HG03571 (cell line): ENCODE results near the gene RBM38.
A peak's percentile ranks its signal among the peaks of the same experiment; 100 is the strongest.

Source experiments
- ATAC-seq: cut with Tn5 transposase; IDR thresholded peaks from one replicate; pipeline ENCODE4 v1.9.1; 2021; ENCODE audit not compliant: unreplicated experiment

RBM38 gene

DNA sequence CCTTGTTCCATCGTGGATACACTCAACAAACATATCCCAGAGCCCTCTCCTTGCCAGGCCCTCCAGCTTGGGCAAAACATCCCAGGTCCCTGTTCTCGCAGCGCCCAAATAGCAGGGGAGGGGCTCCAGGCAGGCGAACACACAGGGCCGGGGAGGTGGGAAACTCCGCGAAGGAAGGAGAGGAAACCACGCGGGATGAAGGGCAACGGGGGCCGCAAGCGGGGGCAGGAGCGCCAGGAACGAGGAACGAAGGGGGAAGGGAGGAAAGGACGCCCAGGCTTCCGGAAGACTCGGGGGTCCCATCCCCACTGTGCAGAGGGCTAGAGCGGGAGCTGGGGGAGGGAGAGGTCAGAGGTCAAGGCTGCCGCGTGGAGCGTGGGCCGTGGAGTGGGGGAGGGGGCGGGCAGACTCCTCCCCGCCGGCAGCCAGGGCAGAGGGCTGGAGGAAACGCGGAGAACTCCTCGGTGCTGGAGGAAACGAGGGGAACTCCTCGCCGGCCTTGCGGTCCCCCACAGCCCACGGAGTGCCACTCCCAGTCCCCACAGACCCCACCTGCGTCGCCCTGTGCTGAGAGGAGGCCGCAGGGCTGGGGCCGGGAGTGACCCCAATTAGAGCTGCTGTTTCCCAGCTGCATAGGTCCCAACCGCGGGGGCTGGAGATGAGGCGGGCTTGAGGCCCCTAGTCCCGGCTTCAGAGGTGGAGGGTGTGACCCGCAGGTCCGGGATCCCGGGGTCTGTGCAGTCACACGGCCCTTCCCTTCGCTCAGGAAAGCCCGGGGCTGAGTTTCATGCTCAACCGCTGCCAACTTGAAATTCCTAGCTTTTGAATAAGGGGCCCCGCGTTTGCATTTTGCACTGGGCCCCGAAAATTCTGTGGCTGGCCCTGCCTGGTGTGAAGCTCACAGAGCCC lies 1.2 kb upstream of the RBM38 start:
- ATAC-seq = no peak

- ATAC-seq = peak; percentile 4
Measured at GRCh38 chr20:57391439-57392301, 474 bp downstream of the RBM38 start.

DNA sequence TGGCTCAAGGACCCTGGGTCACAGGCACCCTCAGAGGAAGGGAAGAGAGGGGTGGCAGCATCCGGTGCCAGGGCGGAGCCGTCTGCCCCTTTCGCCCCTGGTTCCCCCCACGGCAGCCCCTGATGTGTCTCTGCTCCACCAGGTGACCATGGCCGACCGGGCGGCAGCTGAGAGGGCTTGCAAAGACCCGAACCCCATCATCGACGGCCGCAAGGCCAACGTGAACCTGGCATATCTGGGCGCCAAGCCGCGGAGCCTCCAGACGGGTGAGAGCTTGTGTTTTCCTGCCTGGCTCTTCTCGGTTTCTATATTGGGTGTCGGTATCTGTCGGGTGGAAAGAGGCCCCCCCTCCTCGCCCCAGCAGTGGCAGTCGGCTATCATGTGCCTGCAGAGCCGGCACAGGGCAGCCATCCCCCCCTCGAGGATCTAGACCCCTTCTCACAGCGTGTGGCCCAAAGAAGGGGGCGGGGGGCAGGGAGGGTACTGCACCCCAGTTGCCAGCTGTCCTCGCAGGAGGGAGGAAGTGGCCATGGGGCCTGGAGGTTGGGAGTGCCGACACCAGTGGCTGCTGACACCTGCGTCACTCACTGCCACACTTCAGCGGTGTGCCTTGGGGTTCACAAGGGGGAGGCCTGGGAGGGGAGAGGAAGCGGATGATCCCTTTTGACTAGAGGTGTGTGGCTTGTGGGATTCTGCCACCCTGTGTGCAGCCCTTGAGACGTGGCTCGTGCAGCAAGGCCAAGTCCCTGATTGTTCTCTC lies 1.5 kb downstream of the RBM38 start:
- ATAC-seq = no peak

GRCh38 chr20:57393321-57394120 lies 2.3 kb downstream of the RBM38 start:
- no peak for ATAC-seq

DNA sequence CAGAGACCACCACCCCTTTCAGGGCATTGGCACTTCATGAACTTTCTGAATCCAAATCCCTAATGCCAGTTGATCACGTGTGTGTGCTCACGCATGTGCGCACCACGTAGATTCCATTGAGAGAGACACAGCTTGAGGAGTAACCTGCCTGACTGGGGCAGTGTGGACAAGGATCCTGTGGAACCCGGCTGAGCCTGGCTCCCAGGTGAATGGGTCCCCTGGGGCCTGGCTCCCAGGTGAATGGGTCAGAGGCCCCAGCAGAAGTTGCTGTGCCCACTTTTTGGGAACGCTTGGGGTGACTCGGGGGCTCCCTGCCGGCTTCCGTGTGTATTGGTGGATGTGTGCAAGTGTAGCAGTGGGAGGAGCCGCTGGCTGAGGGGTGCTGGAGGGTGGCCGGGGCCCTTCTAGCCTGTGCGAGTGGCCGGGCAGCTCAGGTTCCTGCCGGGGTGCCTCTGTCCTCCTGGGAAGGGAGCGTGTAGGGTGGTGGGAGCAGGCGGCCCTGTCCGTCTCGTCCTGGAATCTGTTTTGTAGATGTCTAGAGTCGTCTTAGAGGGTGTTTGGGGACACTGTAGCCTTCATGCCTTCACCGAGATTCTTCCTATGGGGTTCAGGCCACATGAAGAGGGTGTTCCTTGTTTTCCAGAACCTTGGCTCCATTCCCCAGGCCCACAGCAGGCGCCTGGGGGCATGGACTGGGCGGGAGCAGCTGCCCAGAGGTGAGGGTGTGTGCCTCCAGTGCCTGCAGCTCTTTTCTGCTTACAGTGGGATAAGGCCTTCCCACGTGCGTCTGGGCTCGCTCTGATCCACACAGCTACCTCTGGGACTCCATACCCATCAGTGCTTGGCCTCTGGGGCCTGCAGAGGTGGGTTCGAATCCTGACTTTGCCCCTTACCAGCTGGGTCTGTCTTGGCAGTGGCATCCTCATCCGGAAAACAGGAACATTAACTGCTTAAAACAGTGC lies 3.2 kb downstream of the RBM38 start:
- no peak for ATAC-seq

DNA sequence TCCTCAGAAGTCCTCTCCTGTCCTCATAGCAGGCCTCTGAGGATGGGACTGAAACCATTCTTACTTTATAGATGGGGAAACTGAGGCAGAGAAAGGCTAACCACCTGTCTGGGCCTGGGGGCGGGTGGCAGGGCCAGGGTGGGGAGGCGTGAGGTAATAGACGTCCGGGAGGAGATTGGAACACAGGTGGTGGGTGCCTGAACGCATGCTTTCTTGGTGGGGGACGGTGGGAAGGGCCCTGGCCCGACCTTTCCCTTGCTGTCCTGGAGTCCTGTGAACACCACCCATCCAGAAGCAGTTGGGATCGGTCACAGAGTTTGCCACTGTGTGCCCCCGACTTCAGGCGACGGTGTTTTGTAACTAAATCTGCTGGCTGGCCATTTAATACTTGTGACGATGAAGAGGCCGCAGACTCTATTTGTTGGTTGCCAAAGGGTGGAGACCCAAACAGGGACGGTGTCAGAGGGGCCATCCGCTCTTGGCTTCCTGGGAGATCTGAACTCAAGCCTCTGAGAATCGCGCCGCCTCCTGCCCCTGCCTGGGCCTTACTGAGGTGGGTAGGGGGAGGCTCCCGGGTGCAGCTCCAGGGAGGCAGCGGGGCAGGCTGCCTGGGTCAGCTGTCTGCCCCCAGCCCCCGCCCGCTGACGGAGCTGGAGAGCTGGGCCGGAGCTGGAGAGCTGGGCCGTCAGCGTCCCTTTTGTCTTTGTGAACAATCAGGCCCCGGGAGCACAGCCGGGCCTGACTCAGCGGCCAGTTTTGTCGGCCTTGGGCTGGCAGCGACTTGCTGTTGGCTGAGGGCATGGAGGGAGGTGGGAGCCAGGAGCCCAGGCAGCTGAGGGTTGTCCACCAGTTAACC lies 4.1 kb downstream of the RBM38 start:
- no peak for ATAC-seq

- no peak for ATAC-seq
Measured at GRCh38 chr20:57396212-57396983, 5.2 kb downstream of the RBM38 start.

DNA sequence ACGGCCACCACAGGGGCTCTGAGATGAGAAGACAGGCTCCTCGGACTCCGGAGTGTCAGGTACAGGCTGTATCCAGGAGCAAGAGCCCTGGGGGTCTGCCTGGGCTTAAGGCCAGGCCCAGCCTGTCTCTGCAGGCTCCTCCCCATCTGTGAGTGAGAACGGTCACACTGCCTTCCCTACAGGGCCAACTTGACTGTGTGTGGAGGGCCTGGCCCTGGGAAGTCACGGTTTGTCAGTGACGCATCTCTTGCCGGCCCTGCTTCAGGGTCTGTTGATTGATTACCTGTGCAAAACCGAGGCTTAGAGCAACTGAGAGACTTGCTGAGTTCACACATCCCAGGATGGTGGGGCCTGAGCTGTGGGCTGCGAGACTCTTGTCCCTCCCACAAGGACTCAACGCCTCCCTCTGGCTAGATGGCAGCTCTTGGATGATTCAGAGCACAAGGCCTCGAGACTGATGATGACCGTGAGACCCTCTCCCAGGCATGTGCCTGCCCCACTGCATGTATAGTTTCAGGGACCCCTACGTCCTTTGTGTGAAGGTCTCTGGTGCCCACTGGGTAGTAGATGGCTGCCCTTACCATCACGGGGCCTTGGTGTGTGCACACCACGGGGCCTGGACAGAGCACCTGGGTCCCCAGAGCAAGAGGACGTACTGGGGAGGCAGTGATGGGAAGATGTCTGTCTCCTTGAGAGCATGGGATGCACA lies 5.9 kb downstream of the RBM38 start:
- no peak for ATAC-seq

DNA sequence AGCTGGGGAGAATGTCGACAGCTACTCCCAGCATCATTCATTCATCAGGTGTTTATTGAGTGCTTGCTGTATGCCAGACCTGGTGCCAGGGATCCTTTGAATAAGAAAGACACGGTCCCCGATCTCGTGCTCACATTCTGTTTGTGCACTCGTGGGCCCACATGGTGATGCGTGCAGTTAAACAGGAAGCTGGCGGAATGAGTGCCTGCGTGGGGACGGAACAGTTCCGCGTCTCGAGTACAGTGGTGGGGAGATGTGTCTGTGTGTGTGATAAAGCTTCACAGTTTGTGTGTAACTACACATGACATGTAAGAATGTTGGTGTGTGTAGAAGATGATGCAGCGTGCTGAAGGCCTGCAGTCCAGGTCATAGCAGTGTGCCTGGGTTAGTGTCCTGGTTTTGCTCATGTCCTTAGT lies 6.5 kb downstream of the RBM38 start:
- ATAC-seq = peak; percentile 11

DNA sequence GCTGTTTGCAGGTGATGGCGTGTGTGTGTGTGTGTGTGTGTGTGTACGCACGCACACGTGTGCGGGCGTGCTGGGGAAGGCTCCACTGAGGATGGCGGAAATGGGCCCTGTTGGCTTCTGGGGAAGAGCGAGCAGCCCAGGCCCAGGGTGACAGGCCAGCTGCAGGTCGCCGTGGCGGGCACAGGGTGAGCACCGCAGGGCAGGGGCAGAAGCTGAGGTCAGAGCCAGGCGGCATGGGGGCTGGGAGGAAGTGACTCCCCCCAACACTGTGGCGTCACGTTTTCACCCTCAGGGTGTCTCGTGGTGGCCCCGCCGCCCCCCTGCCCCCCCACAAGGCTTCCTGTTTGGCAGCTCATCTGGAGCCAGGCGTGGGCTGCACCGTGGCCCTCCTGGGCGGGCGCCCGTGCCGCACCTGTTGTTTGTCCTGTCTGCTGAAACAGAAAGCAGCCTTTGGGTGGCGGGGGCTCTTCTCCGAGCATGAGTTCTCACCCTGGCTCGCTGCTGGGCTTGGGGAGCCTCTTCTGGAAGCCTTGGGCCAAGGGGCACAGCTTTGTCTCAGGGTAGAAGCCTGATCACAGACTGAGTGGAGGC lies 7.1 kb downstream of the RBM38 start:
- peak; percentile 38 for ATAC-seq

DNA sequence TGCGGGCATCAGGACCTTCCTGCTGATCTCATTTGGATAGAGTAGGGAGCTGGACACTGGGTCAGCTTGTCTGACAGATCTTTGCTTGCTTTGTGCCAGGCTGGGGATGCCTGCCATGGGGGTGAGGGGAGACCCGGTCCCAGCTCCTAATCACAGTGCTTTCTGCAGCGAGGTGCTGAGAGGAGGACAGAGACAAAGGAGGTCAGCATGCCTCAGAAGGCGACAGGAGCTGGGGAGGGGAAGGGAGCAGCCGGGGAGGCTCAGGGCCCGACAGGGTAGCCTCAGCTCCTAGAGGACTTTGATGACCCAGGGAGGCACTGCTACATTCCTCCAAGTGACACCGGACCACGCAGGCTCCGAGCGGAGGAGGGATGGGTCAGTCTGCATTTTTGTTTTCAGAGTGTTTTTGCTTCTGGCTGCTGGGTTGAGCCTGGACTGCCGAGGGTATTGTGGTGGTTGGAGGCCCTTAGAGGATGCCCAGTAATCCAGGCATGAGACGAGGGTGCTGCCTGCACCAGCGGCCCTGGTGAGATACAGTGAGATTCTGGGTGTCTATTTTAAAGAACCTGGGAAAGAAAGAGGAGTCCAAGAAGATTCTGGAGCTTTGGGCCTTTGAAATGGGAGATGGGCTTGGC lies 7.8 kb downstream of the RBM38 start:
- no peak for ATAC-seq

DNA sequence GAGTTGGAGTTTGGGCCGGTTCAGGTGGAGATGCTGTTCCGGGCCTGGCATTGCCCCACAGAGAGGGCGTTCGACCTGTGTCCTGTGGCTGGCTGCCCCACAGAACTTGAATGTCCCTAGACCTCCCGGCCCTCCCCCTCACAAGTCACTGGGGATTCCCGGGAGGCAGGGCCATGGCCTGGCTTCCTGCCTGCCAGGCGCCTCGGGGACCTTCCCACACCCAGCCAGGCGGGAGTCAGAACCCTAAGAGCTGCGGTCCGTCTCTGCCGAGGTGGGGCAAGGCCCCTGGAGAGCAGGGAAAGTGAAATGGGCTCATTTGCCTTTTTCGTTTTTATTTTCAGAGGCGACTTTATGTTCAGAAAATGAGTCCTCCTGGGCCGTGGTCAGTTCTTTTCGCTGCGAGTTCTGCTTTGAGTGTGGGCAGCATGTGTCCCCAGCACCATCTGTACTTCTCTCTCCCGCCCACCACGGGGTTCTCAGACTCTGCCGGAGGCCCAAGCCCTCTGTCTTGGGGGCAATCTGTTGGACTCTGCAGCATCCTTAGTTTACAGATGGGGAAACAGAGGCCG lies 8.5 kb downstream of the RBM38 start:
- peak; percentile 32 for ATAC-seq

- ATAC-seq = no peak
Measured at GRCh38 chr20:57400231-57400701, 9.1 kb downstream of the RBM38 start.

- no peak for ATAC-seq
Measured at GRCh38 chr20:57400821-57401564, 9.8 kb downstream of the RBM38 start.

GRCh38 chr20:57401565-57401918 lies 10.3 kb downstream of the RBM38 start:
- no peak for ATAC-seq
